ENCODE results near the gene ZFHX3. TPM values are rescaled to one million over a fixed set of nuclear protein-coding genes. Genes with fewer than 3 reads are reported as not detected.

The ZFHX3 gene
- total and polyA plus RNA-seq, 10 of the 15 experiments (the other 5 are each of a cell fraction or from before 2014, with no cell fraction given), result 0.68 to 8.6 (median 2.0) TPM

DNA sequence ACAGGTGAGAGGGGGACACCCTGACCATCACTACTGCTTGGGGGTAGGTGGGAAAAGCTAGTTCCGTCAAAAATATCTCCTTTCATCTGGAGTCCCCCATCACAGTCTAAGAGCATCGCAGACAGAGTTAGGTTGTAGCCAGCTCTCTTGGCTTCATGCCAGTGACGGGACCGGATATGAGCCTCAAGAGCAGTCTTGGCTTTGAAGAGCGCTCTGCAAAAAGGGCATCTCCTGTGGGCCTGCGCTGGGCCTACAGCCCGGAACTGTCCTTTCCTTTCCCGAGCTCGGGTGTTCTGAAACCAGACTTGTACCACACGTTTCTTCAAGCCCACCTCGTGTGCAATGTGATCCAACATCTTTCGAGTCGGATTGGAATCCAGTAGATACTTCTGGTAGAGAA is 253.6 kb downstream of the ZFHX3 start:
- Histone ChIP-seq H2AFZ (ENCODE audit: control insufficient read depth, low read depth, low read length) (no peak overlapping the region), H3K36me3 (ENCODE audit: control insufficient read depth in 2 of 2, insufficient read depth in 2 of 2, low read length in 1 of 2) (peaks cover 4 to 9% of the 10 kb centered on the region in 2 experiments; a peak in 3 of 4 replicates), H3K9ac (ENCODE audit: control insufficient read depth, insufficient read depth, low read length) (no peak overlapping the region), H3K79me2 (ENCODE audit: control insufficient read depth, insufficient read depth, low read length) (no peaks in the 10 kb centered on the region), H3K4me1 (ENCODE audit: control insufficient read depth, insufficient read depth, low read length) (no peaks in the 10 kb centered on the region), H4K20me1 (ENCODE audit: control insufficient read depth, insufficient read depth) (no peaks in the 10 kb centered on the region), H3K27ac (ENCODE audit: control insufficient read depth, insufficient read depth) (no peak overlapping the region), H3K9me3 (replicated peaks; ENCODE audit: control insufficient read depth, insufficient read depth, low read length) (no peaks in the 10 kb centered on the region), H3K4me2 (ENCODE audit: control insufficient read depth, insufficient read depth) (no peak overlapping the region), H3K27me3 (replicated peaks in 1 of 2; ENCODE audit: control insufficient read depth in 2 of 2, insufficient read depth in 2 of 2, low read length in 1 of 2) (no peaks in the 10 kb centered on the region), H3K4me3 (no peak overlapping the region)
- in situ Hi-C loops (cut with MboI), result no loop called here
- RAD21 ChIA-PET (ENCODE audit: unreplicated experiment), result no interaction called here
- POLR2A ChIA-PET, result interaction anchor here (0.6 to 1.2 kb wide), 2 partner anchors 20 to 32 kb away, joined by 3 to 6 read pairs; no protein-coding TSS in a partner anchor
- no peak for ATAC-seq
- DNase-seq (ENCODE audit: low read depth, low spot score), result no peak
- SMC1A ChIA-PET (ENCODE audit: uncharacterized antibody, unreplicated experiment), result no interaction called here
- no peak for TF ChIP-seq CEBPB (IDR thresholded peaks at IDR 0.05; ENCODE audit: borderline replicate concordance in 1 of 2, low read depth in 2 of 2, low read length in 2 of 2)
- TF ChIP-seq RELA (IDR thresholded peaks at IDR 0.05; ENCODE audit: borderline replicate concordance, partially characterized antibody), result no peak
- TF ChIP-seq NR2C2 (IDR thresholded peaks at IDR 0.05; ENCODE audit: borderline replicate concordance, control insufficient read depth, insufficient read length, low read depth), result no peak
- TF ChIP-seq GABPA (IDR thresholded peaks at IDR 0.05; ENCODE audit: low read depth), result no peak
- TF ChIP-seq, protein P1, sequence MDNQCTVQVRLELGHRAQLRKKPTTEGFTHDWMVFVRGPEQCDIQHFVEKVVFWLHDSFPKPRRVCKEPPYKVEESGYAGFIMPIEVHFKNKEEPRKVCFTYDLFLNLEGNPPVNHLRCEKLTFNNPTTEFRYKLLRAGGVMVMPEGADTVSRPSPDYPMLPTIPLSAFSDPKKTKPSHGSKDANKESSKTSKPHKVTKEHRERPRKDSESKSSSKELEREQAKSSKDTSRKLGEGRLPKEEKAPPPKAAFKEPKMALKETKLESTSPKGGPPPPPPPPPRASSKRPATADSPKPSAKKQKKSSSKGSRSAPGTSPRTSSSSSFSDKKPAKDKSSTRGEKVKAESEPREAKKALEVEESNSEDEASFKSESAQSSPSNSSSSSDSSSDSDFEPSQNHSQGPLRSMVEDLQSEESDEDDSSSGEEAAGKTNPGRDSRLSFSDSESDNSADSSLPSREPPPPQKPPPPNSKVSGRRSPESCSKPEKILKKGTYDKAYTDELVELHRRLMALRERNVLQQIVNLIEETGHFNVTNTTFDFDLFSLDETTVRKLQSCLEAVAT (IDR thresholded peaks at IDR 0.05), result no peak
- TF ChIP-seq, protein P2, sequence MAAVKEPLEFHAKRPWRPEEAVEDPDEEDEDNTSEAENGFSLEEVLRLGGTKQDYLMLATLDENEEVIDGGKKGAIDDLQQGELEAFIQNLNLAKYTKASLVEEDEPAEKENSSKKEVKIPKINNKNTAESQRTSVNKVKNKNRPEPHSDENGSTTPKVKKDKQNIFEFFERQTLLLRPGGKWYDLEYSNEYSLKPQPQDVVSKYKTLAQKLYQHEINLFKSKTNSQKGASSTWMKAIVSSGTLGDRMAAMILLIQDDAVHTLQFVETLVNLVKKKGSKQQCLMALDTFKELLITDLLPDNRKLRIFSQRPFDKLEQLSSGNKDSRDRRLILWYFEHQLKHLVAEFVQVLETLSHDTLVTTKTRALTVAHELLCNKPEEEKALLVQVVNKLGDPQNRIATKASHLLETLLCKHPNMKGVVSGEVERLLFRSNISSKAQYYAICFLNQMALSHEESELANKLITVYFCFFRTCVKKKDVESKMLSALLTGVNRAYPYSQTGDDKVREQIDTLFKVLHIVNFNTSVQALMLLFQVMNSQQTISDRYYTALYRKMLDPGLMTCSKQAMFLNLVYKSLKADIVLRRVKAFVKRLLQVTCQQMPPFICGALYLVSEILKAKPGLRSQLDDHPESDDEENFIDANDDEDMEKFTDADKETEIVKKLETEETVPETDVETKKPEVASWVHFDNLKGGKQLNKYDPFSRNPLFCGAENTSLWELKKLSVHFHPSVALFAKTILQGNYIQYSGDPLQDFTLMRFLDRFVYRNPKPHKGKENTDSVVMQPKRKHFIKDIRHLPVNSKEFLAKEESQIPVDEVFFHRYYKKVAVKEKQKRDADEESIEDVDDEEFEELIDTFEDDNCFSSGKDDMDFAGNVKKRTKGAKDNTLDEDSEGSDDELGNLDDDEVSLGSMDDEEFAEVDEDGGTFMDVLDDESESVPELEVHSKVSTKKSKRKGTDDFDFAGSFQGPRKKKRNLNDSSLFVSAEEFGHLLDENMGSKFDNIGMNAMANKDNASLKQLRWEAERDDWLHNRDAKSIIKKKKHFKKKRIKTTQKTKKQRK (IDR thresholded peaks at IDR 0.05; ENCODE audit: low read depth, low read length), result no peak
- no peak for TF ChIP-seq SP1 (IDR thresholded peaks at IDR 0.05; ENCODE audit: low read depth, low read length)
- TF ChIP-seq SUZ12 (IDR thresholded peaks at IDR 0.05; ENCODE audit: unreplicated experiment), result no peak
- no peak for TF ChIP-seq RCOR1 (conservative IDR thresholded peaks at IDR 0.05; ENCODE audit: low read depth, low read length)
- no peak for TF ChIP-seq CBFB (IDR thresholded peaks at IDR 0.05; ENCODE audit: low read depth)
- no peak for TF ChIP-seq SREBF1 (IDR thresholded peaks at IDR 0.05; ENCODE audit: low read length)
- TF ChIP-seq, protein P3, sequence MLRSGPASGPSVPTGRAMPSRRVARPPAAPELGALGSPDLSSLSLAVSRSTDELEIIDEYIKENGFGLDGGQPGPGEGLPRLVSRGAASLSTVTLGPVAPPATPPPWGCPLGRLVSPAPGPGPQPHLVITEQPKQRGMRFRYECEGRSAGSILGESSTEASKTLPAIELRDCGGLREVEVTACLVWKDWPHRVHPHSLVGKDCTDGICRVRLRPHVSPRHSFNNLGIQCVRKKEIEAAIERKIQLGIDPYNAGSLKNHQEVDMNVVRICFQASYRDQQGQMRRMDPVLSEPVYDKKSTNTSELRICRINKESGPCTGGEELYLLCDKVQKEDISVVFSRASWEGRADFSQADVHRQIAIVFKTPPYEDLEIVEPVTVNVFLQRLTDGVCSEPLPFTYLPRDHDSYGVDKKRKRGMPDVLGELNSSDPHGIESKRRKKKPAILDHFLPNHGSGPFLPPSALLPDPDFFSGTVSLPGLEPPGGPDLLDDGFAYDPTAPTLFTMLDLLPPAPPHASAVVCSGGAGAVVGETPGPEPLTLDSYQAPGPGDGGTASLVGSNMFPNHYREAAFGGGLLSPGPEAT (IDR thresholded peaks at IDR 0.05; ENCODE audit: low read depth), result no peak
- TF ChIP-seq ETV6 (conservative IDR thresholded peaks at IDR 0.05 in 1 of 2, IDR thresholded peaks at IDR 0.05 in 1 of 2; ENCODE audit: borderline replicate concordance in 1 of 2, low read depth in 1 of 2), result no peak
- no peak for TF ChIP-seq MXI1 (IDR thresholded peaks at IDR 0.05; ENCODE audit: low read depth, low read length)
- no peak for TF ChIP-seq NFIC (IDR thresholded peaks at IDR 0.05; ENCODE audit: low read depth, low read length)
- no peak for TF ChIP-seq RAD51 (IDR thresholded peaks at IDR 0.05)
- intact Hi-C loops (cut with micrococcal nuclease; ENCODE audit: unreplicated experiment), result no loop called here
- no peak for FAIRE-seq
- BruUV-seq (replicated peaks), result no TSS peak
- 93% methylated on average over 12 of the region's 13 CpGs for WGBS (ENCODE audit: insufficient coverage, insufficient replicate concordance, low lambda C conversion rate, missing lambda C conversion rate)
- CTCF ChIA-PET, result no interaction called here
